H9 (cell line): Measurements from ENCODE around the gene KIF15. TPM values are rescaled to one million over a fixed set of nuclear protein-coding genes. Genes with fewer than 3 reads are reported as not detected.

Source experiments
- DNase-seq: peaks from one replicate; pipeline ENCODE4 v3.0.0-alpha.2; 2017
- H2AFZ ChIP-seq: one replicate; pipeline ENCODE4 v1.6.1; 2013; ENCODE audit warnings: mild to moderate bottlenecking, low read length, control low read depth, moderate library complexity
- H2AK5ac ChIP-seq: 2 replicates; pipeline ENCODE4 v1.6.1; 2013; ENCODE audit warnings: low read length, control low read depth, mixed read lengths; ENCODE audit not compliant: insufficient read length
- H2BK120ac ChIP-seq: one replicate; pipeline ENCODE4 v1.6.1; 2013; ENCODE audit warnings: low read depth, mild to moderate bottlenecking, low read length, control low read depth, inconsistent platforms; ENCODE audit not compliant: poor library complexity, severe bottlenecking
- H2BK12ac ChIP-seq: 2 replicates; pipeline ENCODE4 v1.6.1; 2013; ENCODE audit warnings: low read length, control low read depth, mixed read lengths, low read depth; ENCODE audit not compliant: insufficient read length
- H2BK15ac ChIP-seq: 2 replicates; pipeline ENCODE4 v1.6.1; 2013; ENCODE audit warnings: low read depth, low read length, control low read depth
- H2BK20ac ChIP-seq: one replicate; pipeline ENCODE4 v1.6.1; 2013; ENCODE audit warnings: low read depth, mild to moderate bottlenecking, low read length, control low read depth, inconsistent platforms; ENCODE audit not compliant: poor library complexity, severe bottlenecking
- H2BK5ac ChIP-seq: 2 replicates; pipeline ENCODE4 v1.6.1; 2013; ENCODE audit warnings: low read length, control low read depth, mixed read lengths; ENCODE audit not compliant: insufficient read length
- H3K14ac ChIP-seq: 2 replicates; pipeline ENCODE4 v1.6.1; 2013; ENCODE audit warnings: low read length, control low read depth; ENCODE audit not compliant: insufficient read depth
- H3K18ac ChIP-seq: 2 replicates; pipeline ENCODE4 v1.6.1; 2013; ENCODE audit warnings: low read depth, mild to moderate bottlenecking, mixed read lengths, low read length, control low read depth; ENCODE audit not compliant: insufficient read length
- H3K23ac ChIP-seq: 2 replicates; pipeline ENCODE4 v1.6.1; 2013; ENCODE audit warnings: low read length, control low read depth, mixed read lengths, low read depth; ENCODE audit not compliant: insufficient read length
- H3K23me2 ChIP-seq: 2 replicates; pipeline ENCODE4 v1.6.1; 2013; ENCODE audit warnings: low read depth, mild to moderate bottlenecking, mixed read lengths, low read length, control low read depth; ENCODE audit not compliant: insufficient read length, poor library complexity, severe bottlenecking
- H3K27ac ChIP-seq: 2 replicates; pipeline ENCODE4 v1.5.1; 2013; ENCODE audit warnings: low read length, control low read depth, mixed read lengths, low read depth; ENCODE audit not compliant: insufficient read length
- H3K27me3 ChIP-seq: 2 replicates; pipeline ENCODE4 v1.6.1; 2013; ENCODE audit warnings: low read length, control low read depth, inconsistent platforms; ENCODE audit not compliant: insufficient read depth
- H3K4ac ChIP-seq: 2 replicates; pipeline ENCODE4 v1.6.1; 2013; ENCODE audit warnings: low read depth, mild to moderate bottlenecking, control low read depth, inconsistent platforms, low read length, moderate library complexity
- H3K4me1 ChIP-seq: 2 replicates; pipeline ENCODE4 v1.6.1; 2013; ENCODE audit warnings: low read length, control low read depth, inconsistent platforms; ENCODE audit not compliant: insufficient read depth
- H3K4me2 ChIP-seq: 2 replicates; pipeline ENCODE4 v1.6.1; 2013; ENCODE audit warnings: low read length, control low read depth, mixed read lengths; ENCODE audit not compliant: insufficient read length, insufficient read depth
- H3K56ac ChIP-seq: 2 replicates; pipeline ENCODE4 v1.6.1; 2013; ENCODE audit warnings: low read depth, mild to moderate bottlenecking, mixed read lengths, low read length, control low read depth; ENCODE audit not compliant: insufficient read length
- H3K79me1 ChIP-seq: 2 replicates; pipeline ENCODE4 v1.6.1; 2013; ENCODE audit warnings: low read depth, mild to moderate bottlenecking, moderate library complexity, low read length, control low read depth, inconsistent platforms; ENCODE audit not compliant: insufficient read depth, poor library complexity, severe bottlenecking
- H3K79me2 ChIP-seq: 2 replicates; pipeline ENCODE4 v1.6.1; 2013; ENCODE audit warnings: low read length, control low read depth, inconsistent platforms; ENCODE audit not compliant: insufficient read depth
- H3K9ac ChIP-seq: 2 replicates; pipeline ENCODE4 v1.6.1; 2013; ENCODE audit warnings: low read length, control low read depth, mixed read lengths; ENCODE audit not compliant: insufficient read length; ENCODE audit errors: extremely low read depth
- H3K9me3 ChIP-seq: one replicate; pipeline ENCODE4 v1.6.1; 2013; ENCODE audit warnings: low read depth, low read length, inconsistent platforms; ENCODE audit not compliant: control insufficient read depth
- H3T11ph ChIP-seq: one replicate; pipeline ENCODE4 v1.6.1; 2013; ENCODE audit warnings: mild to moderate bottlenecking, low read length, control low read depth, inconsistent platforms
- H4K20me1 ChIP-seq: one replicate; pipeline ENCODE4 v1.6.1; 2013; ENCODE audit not compliant: control insufficient read depth, insufficient read length, insufficient read depth
- H4K5ac ChIP-seq: 2 replicates; pipeline ENCODE4 v1.6.1; 2013; ENCODE audit warnings: low read depth, mild to moderate bottlenecking, mixed read lengths, low read length, control low read depth; ENCODE audit not compliant: insufficient read length
- H4K8ac ChIP-seq: replicated peaks from 2 replicates; pipeline ENCODE4 v1.6.1; 2013; ENCODE audit warnings: low read length, control low read depth, mixed read lengths, low read depth; ENCODE audit not compliant: insufficient read length
- H4K91ac ChIP-seq: 2 replicates; pipeline ENCODE4 v1.6.1; 2013; ENCODE audit warnings: low read depth, mild to moderate bottlenecking, moderate library complexity, mixed read lengths, low read length, control low read depth; ENCODE audit not compliant: insufficient read length
- H3K27ac Mint-ChIP-seq, 3 experiments: 2 replicates in 2 of 3; 3 replicates in 1 of 3; pipeline ENCODE4 v1.8.0; 2020 to 2021; ENCODE audit warnings: mixed read lengths in 3 of 3, mild to moderate bottlenecking in 1 of 3, moderate library complexity in 1 of 3
- H3K27me3 Mint-ChIP-seq: 2 replicates; pipeline ENCODE4 v1.8.0; 2021; ENCODE audit warnings: low read depth, mild to moderate bottlenecking, moderate library complexity, mixed read lengths
- H3K36me3 Mint-ChIP-seq, 3 experiments: 2 replicates in 2 of 3; 3 replicates in 1 of 3; pipeline ENCODE4 v1.8.0; 2020 to 2021; ENCODE audit warnings: low read depth in 3 of 3, mixed read lengths in 3 of 3; ENCODE audit not compliant: insufficient read depth in 1 of 3
- H3K4me1 Mint-ChIP-seq, 2 experiments: 2 replicates each; pipeline ENCODE4 v1.8.0; 2020; ENCODE audit warnings: mixed read lengths in 2 of 2
- H3K4me3 Mint-ChIP-seq, 2 experiments: 2 replicates in 1 of 2; 3 replicates in 1 of 2; pipeline ENCODE4 v1.8.0; 2020 to 2021; ENCODE audit warnings: mild to moderate bottlenecking in 2 of 2, mixed read lengths in 2 of 2, moderate library complexity in 1 of 2
- H3K9me3 Mint-ChIP-seq, 2 experiments: 2 replicates in 1 of 2; 3 replicates in 1 of 2; pipeline ENCODE4 v1.8.0; 2020; ENCODE audit warnings: mild to moderate bottlenecking in 2 of 2, mixed read lengths in 2 of 2, moderate library complexity in 1 of 2
- CTCF ChIP-seq: fragments of 200-600 bp; sonication (generic); conservative IDR thresholded peaks from 3 replicates; pipeline ENCODE4 v1.8.0; 2021; ENCODE audit warnings: antibody characterized with exemption, mild to moderate bottlenecking
- WGBS: extraction: QIAGEN DNeasy Blood & Tissue Kit; methylation state at CpG from one replicate; pipeline ENCODE4 v1.1.7; 2013; ENCODE audit warnings: missing lambda C conversion rate, low lambda C conversion rate, mixed read lengths; ENCODE audit not compliant: insufficient read length; ENCODE audit errors: extremely low coverage; 5-methylcytosine and 5-hydroxymethylcytosine counted together
- total RNA-seq: library from RNA; stranded (reverse); gene quantifications from 2 replicates; pipeline ENCODE4 v1.2.1, GENCODE V29; 2021

Gene KIF15
- total RNA-seq, 1 experiment from 2014 or later = 25.0 TPM

- Histone ChIP-seq H3K14ac (no peak overlapping the region), H3K4me1 (peaks cover 9% of the 10 kb centered on the region; the same call in 1 of the 2 replicates)
These were observed 125.5 kb downstream of the KIF15 start for GRCh38 chr3:44887101-44887500.

More at GRCh38 chr3:44887101-44887500, 125.5 kb downstream of the KIF15 start:
- H3K27ac Mint-ChIP-seq = no peak overlapping the region
- H3K27ac ChIP-seq = no peak overlapping the region
- peaks cover 2 to 4% of the 10 kb centered on the region in 2 experiments; a peak in 3 of 5 replicates for H3K9me3 Mint-ChIP-seq
- H2BK12ac ChIP-seq = no peak overlapping the region
- no peak overlapping the region for H2AK5ac ChIP-seq
- H4K5ac ChIP-seq = no peak overlapping the region
- H4K91ac ChIP-seq = no peak overlapping the region
- no peak overlapping the region for H4K8ac ChIP-seq
- H2BK5ac ChIP-seq = no peak overlapping the region
- H3K56ac ChIP-seq = no peak overlapping the region
- H3K4me2 ChIP-seq = no peak overlapping the region
- H3K18ac ChIP-seq = no peak overlapping the region
- no peak for DNase-seq
- H3K4me3 Mint-ChIP-seq = no peak overlapping the region
- TF ChIP-seq CTCF = no peak
- H3T11ph ChIP-seq = no peak overlapping the region
- H2AFZ ChIP-seq = no peak overlapping the region
- H4K20me1 ChIP-seq = no peaks in the 10 kb centered on the region
- H2BK120ac ChIP-seq = no peak overlapping the region
- H3K9me3 ChIP-seq = no peaks in the 10 kb centered on the region
- no peaks in the 10 kb centered on the region for H3K23me2 ChIP-seq
- WGBS = no CpG with 5 or more reads among the region's 7 CpGs
- no peaks in the 10 kb centered on the region; the same call in 1 of the 2 replicates for H3K27me3 Mint-ChIP-seq
- no peaks in the 10 kb centered on the region; the same call in 1 of the 2 replicates for H3K27me3 ChIP-seq
- H3K36me3 Mint-ChIP-seq = peaks cover 0 to 2% (median 0%) of the 10 kb centered on the region in 3 experiments; a peak in 1 of 7 replicates
- H2BK20ac ChIP-seq = no peak overlapping the region
- no peaks in the 10 kb centered on the region for H3K79me1 ChIP-seq
- no peaks in the 10 kb centered on the region for H3K79me2 ChIP-seq
- H3K4me1 Mint-ChIP-seq = peaks cover 14 to 20% of the 10 kb centered on the region in 2 experiments
- H3K9ac ChIP-seq = no peak overlapping the region
- H3K23ac ChIP-seq = no peak overlapping the region
- H3K4ac ChIP-seq = no peak overlapping the region
- H2BK15ac ChIP-seq = no peak overlapping the region
